GM18499 (cell line): ENCODE measurements around the gene LSM14B.

ENCODE experiments used
- ATAC-seq: cut with Tn5 transposase; IDR thresholded peaks from one replicate; pipeline ENCODE4 v1.9.1; 2021; ENCODE audit warnings: moderate number of reproducible peaks; ENCODE audit not compliant: insufficient read depth, unreplicated experiment

Gene LSM14B

DNA sequence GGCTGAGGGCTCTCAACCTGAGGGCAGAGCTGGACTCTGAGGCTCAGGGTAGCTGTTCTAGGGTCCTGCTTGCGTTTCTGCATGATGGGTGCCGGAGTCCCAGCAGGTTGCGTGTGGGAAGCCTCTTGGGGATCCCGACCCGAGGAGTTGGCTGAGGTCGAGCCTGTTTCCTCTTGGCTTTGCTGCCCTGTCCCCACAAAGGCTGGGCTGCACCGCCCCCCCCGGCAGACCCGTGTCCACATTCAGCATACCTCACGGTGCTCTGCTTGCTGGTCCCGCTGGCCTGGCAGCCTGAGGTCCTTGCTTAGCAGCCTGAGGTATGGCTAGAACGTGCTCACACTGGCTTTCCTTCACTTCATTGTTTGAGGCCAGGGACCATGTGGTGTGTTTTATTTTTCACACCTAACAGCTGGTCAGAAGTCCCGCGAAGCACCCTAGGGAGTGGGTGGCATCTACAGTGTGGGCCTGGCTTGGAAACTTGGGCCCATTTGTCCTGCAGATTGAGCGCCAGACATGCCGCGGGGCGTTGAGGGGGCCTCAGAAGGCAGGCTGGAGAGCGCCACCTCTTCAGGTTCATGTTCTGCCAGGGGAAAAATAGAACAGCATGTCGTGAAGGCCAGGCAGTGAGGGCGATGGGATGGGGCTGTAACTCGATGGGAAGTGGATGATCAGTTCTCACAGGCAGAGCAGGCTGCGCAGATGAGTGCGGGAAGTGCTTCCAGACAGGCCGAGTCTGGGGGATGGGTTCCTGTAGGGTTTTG, 9.5 kb downstream of the LSM14B start:
- no peak for ATAC-seq

GRCh38 chr20:62132421-62132820, 10.1 kb downstream of the LSM14B start:
- no peak for ATAC-seq

DNA sequence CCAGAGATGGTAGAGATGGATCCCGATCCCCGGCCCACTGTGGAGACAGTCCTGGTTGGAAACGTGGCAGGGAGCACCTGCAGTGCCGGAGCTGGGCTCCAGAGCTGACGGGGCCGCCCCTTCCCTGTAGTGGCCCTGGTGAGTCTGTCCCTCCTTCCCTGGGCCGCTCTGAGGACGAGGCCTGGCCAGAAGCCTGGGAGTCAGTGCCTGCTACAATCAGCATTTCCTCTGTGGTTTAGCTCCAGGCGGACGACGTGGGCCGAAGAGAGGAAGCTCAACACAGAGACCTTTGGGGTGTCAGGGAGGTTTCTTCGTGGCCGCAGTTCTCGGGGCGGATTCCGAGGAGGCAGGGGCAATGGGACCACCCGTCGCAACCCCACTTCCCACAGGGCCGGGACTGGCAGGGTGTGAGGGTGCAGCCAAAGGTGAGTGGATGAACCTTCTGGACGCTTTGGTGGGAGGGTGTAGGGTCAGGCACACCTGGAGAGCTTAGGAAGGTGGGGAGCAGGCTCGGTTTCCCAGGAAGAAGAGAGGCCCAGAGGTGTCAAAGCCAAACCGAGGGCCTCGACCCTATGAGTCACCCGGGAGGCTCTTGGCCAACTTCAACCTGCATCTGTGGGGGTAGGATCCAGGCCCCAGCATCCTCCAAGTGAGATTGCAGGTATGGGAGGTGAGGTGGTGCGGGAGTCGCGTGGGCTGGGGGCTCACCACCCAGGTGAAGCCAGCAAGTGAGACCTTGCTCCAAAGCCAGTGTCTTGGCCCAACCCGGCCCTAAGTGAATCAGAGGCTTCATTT, 11.0 kb downstream of the LSM14B start:
- ATAC-seq, result no peak

- ATAC-seq, result no peak
Measured at GRCh38 chr20:62133864-62134263, 11.6 kb downstream of the LSM14B start.

GRCh38 chr20:62134735-62135231, 12.5 kb downstream of the LSM14B start:
- no peak for ATAC-seq

DNA sequence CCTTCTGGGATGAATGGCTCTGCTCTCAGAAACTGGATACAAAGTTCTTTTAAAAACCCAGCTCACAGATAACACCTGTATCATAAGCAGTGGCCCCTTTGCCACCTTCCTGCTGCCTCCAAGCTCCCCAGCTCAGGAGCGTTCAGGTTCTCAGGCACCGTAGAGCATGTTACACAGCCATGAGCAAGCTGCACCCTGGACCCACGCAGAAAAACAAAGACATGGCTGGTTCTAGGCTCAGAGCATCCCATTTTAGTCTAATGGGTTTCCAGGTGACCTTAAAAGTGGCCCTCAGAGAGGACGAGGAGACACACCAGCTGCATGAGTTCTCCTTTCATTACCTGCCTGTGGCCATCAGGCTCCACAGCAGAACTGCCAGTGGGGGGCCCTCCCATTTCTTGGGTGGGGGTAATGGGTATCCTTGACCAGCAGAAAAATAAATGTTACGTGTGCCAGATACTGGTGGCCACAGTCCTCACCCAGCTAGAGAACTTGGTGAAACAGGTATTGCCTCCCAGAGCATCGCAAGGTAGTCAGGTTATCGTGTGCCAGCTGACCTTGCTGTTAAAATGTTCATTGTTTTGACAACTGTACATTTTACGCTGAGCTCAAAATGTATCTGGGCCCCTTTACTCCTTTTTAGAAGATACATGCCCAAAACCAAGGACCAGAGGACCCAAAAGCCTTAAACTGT, 13.4 kb downstream of the LSM14B start:
- ATAC-seq, result no peak

DNA sequence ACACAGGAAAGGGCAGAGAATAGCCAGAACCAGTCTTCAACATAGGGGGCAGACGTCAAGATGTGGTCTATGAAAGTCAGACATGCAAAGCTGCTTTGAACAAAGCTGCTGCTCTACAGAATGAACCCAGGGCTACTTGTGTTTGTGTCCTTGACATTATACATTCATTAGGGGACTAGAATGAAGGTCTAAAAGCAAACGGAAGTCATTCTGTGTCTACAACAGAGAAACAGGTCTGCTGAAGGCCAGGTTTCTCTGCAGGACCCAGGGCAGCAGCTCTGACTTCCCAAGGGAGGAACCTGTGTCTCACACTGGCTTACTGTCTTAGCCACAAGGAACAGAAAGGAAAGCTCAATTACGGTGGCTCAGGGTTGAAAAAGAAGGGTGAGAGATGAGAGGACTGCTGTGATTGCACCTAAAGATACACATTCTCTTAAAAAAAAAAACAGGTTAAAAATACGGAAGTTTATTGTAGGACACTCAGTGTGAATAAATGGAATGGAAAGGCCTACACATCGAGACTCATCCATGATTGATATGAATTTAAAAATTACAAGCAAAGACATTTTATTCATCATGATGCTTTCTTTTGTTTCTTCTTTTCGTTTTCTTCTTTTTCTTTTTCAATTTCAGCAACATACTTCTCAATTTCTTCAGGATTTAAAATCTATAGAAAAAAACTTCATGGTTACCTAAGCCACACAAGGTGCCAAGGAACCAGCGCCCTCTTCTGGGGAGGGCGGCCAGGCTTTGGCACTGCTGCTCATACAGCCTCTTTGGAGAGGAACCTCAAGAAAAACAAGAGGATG, 14.2 kb downstream of the LSM14B start:
- ATAC-seq, result no peak

- no peak for ATAC-seq
Measured at GRCh38 chr20:62137092-62137384, 14.8 kb downstream of the LSM14B start.

- ATAC-seq, result no peak
Measured at GRCh38 chr20:62137478-62138203, 15.4 kb downstream of the LSM14B start.

GRCh38 chr20:62138204-62138543, 15.9 kb downstream of the LSM14B start:
- no peak for ATAC-seq

DNA sequence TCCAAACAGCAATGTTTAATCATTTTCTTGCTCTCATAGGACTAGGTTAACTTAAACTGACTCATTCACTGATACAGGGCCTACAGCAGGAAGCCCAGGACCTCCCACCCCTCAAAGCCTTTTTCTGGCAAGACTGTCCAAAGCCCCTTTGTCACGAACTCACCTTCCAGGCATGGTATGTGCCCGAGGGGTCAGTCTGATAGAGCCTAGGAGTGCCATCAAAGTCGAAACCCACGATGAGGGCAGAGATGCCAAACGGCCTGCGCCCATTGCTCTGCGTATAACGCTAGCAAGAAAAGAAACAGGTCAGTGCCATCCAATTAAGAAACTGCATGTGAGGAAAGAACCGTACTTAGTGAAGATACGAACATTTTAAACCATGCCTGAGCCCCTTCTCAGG, 16.6 kb downstream of the LSM14B start:
- no peak for ATAC-seq

DNA sequence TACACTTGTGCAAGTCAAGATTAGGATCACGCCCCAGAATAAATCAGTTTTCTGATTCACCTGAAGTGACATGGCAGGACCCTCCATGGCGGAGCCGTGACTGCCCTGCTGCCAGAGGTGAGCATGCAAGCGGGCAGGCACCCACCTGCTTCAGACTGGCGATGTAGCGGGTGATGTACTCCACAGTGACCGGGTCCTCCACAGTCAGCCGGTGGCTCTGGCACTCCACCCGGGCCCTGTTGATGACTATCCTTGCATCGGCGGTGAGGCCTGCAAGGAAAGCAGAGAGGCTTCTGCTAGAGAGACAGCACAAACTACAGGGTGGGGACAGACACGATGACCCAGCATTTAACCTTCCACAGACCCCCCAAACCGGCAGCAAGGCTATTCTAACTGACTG, 17.4 kb downstream of the LSM14B start:
- no peak for ATAC-seq

DNA sequence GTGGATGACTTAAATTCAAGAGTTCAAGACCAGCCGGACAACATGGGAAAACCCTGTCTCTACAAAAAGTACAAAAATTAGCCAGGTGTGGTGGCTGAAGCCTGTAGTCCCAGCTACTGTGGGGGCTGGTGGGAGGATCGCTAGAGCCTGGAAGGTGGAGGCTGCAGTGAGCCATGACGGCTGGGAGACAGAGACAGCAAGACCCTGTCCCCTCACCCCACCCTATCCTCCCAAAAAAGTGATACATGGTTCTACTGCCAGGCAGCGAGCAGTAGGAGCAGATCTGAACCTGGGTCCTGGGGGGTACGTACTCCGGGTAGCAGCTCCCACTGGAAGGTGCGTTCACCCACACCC, 18.7 kb downstream of the LSM14B start:
- no peak for ATAC-seq

GRCh38 chr20:62141397-62142251, 19.3 kb downstream of the LSM14B start:
- ATAC-seq, result no peak

- peak; percentile 8 for ATAC-seq
Measured at GRCh38 chr20:62142252-62143080, 20.2 kb downstream of the LSM14B start.

- ATAC-seq, result peak; percentile 36
Measured at GRCh38 chr20:62143081-62143956, 21.0 kb downstream of the LSM14B start, which contains the start of the genes PSMA7 and SS18L1. Gene PSMA7 (minus strand): TSS chr20:62143394. CDS start chr20:62143303, 91 bp downstream. Gene SS18L1 (plus strand): TSS chr20:62143769. CDS start chr20:62143821, 52 bp downstream.
